Spleen (tissue), 11 donors: ENCODE results near the gene NLRP14. TPM values are rescaled to one million over a fixed set of nuclear protein-coding genes. Genes with fewer than 3 reads are reported as not detected.
A peak's percentile ranks its signal among the peaks of the same experiment; 100 is the strongest.

Experiments used
- DNase-seq: peaks from one replicate; pipeline ENCODE4 v3.0.0-alpha.2; 2020
- H3K27ac ChIP-seq, 8 donors: fragments of 200-600 bp; sonication (generic) in 7 of 8; 1 replicate in 4 of 8; 2 replicates in 4 of 8; pipeline versions ENCODE4 v1.5.0 to v1.8.0; 2016 to 2021; ENCODE audit warnings: inconsistent platforms in 4 of 8, mild to moderate bottlenecking in 4 of 8, moderate library complexity in 1 of 8
- H3K27me3 ChIP-seq, 7 donors: fragments of 200-600 bp; sonication (generic) in 6 of 7; replicated peaks in 1 of 7; 1 replicate in 4 of 7; 2 replicates in 3 of 7; pipeline versions ENCODE4 v1.5.0 to v1.8.0; 2016 to 2021; ENCODE audit warnings: inconsistent platforms in 3 of 7, mild to moderate bottlenecking in 1 of 7
- H3K36me3 ChIP-seq, 6 donors: fragments of 200-600 bp; sonication (generic) in 5 of 6; 1 replicate in 4 of 6; 2 replicates in 2 of 6; pipeline versions ENCODE4 v1.5.0 to v1.8.0; 2016 to 2021; ENCODE audit warnings: inconsistent platforms in 2 of 6
- H3K4me1 ChIP-seq, 6 donors: fragments of 200-600 bp; sonication (generic) in 5 of 6; 1 replicate in 3 of 6; 2 replicates in 3 of 6; pipeline versions ENCODE4 v1.5.0 to v1.8.0; 2016 to 2021; ENCODE audit warnings: inconsistent platforms in 3 of 6
- H3K4me3 ChIP-seq, 8 donors: fragments of 200-600 bp; sonication (generic) in 7 of 8; 1 replicate in 4 of 8; 2 replicates in 4 of 8; pipeline versions ENCODE4 v1.5.0 to v1.8.0; 2016 to 2021; ENCODE audit warnings: inconsistent platforms in 4 of 8, mild to moderate bottlenecking in 4 of 8, moderate library complexity in 2 of 8
- H3K9me3 ChIP-seq, 8 donors: fragments of 200-600 bp; sonication (generic) in 7 of 8; 1 replicate in 4 of 8; 2 replicates in 4 of 8; pipeline versions ENCODE4 v1.5.0 to v1.8.0; 2016 to 2021; ENCODE audit warnings: inconsistent platforms in 4 of 8
- POLR2A ChIP-seq, 3 donors: fragments of 450-650 bp; IDR thresholded peaks; one replicate each; pipeline ENCODE4 v1.5.1; 2017; ENCODE audit warnings: antibody characterized with exemption in 3 of 3, mild to moderate bottlenecking in 1 of 3
- POLR2AphosphoS5 ChIP-seq, 3 donors: sonication (generic); formaldehyde crosslinking; IDR thresholded peaks; one replicate each; pipeline ENCODE4 v1.5.1; 2017; ENCODE audit warnings: antibody characterized with exemption in 3 of 3
- WGBS, 5 donors: extraction: QIAGEN DNeasy Blood & Tissue Kit in 3 of 5; methylation state at CpG; one replicate each; pipeline versions ENCODE4 v1.1.5 to v1.1.7; 2013 to 2018; 5-methylcytosine and 5-hydroxymethylcytosine counted together
- intact Hi-C: fragments of 100-400 bp; cut with DNase I; formaldehyde crosslinking; loops from one replicate; pipeline ENCODE4 v1.15.0; 2023; ENCODE audit warnings: low total_unique reads
- polyA plus RNA-seq, 3 donors: library from polyadenylated mRNA; stranded (reverse); fragments of 200-250 nt; gene quantifications; one replicate each; pipeline ENCODE4 v1.2.1, GENCODE V29; 2013
- total RNA-seq, 7 donors: library from RNA; depleted of rRNA in 3 of 7; stranded (reverse); fragments of >200 nt in 3 of 7; fragmentation: NEBNext Ultra II Directional in 4 of 7; extraction: Animal tissue kit (Norgen Biotek cat#: 25700) in 4 of 7; gene quantifications; one replicate each; pipeline versions ENCODE4 v1.1.0 to v1.2.1, GENCODE V29; 2016 to 2021
- TF ChIP-seq, protein P1 (sequence below), 11 experiments: fragments of 200-600 bp in 7 of 11; fragments of 450-650 bp in 4 of 11; sonication (generic) in 4 of 11; IDR thresholded peaks in 8 of 11; conservative IDR thresholded peaks in 3 of 11; 1 replicate in 7 of 11; 2 replicates in 4 of 11; pipeline versions ENCODE4 v1.4.0 to v1.8.0; 2016 to 2021; ENCODE audit warnings: antibody characterized with exemption in 11 of 11, inconsistent platforms in 4 of 11, mild to moderate bottlenecking in 1 of 11
- donor health status: healthy with polysubstance abuse.
- donor health status: DM: no; HTN: no; CAD: no; lungs with moderate emphysema.
- donor health status: DM: no; HTN: no; CAD: no.
- donor health status: Bipolar disorder and iron deficiency.
- donor health status: healthy.
- donor health status: DM: no; HTN: no; CAD: no.
- donor health status: DM: yes; HTN: yes; CAD: no.

Gene NLRP14
- total and polyA plus RNA-seq, 10 donors = 0.02 to 1.5 (median 0.28) TPM; not detected in 2

DNA sequence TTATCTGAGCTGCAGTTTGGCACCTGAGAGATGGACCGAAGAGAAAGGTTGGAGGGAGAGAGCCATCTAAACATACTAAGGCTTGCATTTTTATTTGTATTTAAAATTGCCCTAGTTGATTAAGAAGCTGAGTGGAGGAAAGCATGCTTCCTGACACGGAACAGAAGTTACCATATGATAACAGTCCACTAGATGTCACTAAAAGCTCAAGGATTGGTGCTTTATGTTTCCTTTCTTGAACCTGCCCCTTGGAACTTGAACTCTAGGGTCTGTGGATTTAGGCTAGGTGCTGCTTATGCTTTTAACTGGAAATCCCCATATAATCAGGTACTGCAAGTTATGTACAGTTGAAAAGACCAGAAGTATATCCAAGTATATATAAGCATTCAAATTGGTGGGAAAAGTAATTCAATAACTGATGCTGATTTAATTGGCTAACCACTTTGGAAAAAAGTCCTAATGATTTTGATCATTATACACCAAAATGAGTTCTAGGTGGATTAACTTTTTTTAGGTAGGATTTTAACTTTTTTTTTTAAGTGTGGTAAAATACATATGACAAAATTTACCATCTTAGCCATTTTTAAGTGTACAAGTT, 78.1 kb downstream of the NLRP14 start:
- DNase-seq = no peak
- 1 to 8% (median 4%) methylated on average over 2 of the region's 2 CpGs for WGBS, 5 donors

DNA sequence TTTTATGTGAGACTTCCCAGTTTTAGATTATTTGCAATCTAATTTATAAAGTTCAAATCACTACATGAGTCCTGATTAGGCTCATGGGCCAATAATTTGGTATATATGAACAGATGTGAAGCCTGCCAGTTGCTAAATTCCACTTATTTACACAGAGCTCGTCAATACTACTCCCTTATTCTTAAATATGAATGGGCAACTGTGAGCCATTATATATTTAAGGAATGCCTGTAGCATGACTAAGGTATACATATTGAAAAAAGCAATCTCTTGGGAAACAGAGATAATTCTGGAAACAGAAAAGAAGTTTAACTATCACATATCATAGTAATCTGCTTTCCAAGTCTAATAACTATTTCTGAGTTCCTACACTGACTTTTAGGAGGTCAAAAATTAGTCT, 95.5 kb downstream of the NLRP14 start:
- Histone ChIP-seq H3K27me3 (peaks cover 0 to 33% (median 0%) of the 10 kb centered on the region in 7 donors), H3K36me3 (no peaks in the 10 kb centered on the region), H3K9me3 (no peaks in the 10 kb centered on the region), H3K27ac (no peak overlapping the region), H3K4me3 (no peak overlapping the region), H3K4me1 (no peaks in the 10 kb centered on the region)
- WGBS, 5 donors = 29 to 60% (median 46%) methylated on average over 1 of the region's 1 CpG
- intact Hi-C loops = no loop called here
- DNase-seq = no peak
- TF ChIP-seq POLR2AphosphoS5 (IDR thresholded peaks at IDR 0.05) = no peak
- TF ChIP-seq, protein P1, sequence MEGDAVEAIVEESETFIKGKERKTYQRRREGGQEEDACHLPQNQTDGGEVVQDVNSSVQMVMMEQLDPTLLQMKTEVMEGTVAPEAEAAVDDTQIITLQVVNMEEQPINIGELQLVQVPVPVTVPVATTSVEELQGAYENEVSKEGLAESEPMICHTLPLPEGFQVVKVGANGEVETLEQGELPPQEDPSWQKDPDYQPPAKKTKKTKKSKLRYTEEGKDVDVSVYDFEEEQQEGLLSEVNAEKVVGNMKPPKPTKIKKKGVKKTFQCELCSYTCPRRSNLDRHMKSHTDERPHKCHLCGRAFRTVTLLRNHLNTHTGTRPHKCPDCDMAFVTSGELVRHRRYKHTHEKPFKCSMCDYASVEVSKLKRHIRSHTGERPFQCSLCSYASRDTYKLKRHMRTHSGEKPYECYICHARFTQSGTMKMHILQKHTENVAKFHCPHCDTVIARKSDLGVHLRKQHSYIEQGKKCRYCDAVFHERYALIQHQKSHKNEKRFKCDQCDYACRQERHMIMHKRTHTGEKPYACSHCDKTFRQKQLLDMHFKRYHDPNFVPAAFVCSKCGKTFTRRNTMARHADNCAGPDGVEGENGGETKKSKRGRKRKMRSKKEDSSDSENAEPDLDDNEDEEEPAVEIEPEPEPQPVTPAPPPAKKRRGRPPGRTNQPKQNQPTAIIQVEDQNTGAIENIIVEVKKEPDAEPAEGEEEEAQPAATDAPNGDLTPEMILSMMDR (IDR thresholded peaks at IDR 0.05 in 8 of 11, conservative IDR thresholded peaks at IDR 0.05 in 3 of 11) = no peak
- no peak for TF ChIP-seq POLR2A (IDR thresholded peaks at IDR 0.05)

More for the DNA sequence above, 78.1 kb downstream of the NLRP14 start:
- Histone ChIP-seq H3K27ac (no peak overlapping the region), H3K9me3 (no peaks in the 10 kb centered on the region), H3K4me3 (no peak overlapping the region), H3K36me3 (no peaks in the 10 kb centered on the region), H3K4me1 (no peaks in the 10 kb centered on the region), H3K27me3 (peaks cover 0 to 19% (median 0%) of the 10 kb centered on the region in 7 donors)
- intact Hi-C loops = loop anchor here (5.0 to 10.0 kb wide), 2 partner anchors 344 to 886 kb away; partner anchors contain the start of gene EIF3F
- no peak for TF ChIP-seq POLR2AphosphoS5 (IDR thresholded peaks at IDR 0.05)
- TF ChIP-seq, protein P1 (IDR thresholded peaks at IDR 0.05 in 8 of 11, conservative IDR thresholded peaks at IDR 0.05 in 3 of 11) = peak in 10 of 11 experiments; percentile 29 to 76 (median 54)

DNA sequence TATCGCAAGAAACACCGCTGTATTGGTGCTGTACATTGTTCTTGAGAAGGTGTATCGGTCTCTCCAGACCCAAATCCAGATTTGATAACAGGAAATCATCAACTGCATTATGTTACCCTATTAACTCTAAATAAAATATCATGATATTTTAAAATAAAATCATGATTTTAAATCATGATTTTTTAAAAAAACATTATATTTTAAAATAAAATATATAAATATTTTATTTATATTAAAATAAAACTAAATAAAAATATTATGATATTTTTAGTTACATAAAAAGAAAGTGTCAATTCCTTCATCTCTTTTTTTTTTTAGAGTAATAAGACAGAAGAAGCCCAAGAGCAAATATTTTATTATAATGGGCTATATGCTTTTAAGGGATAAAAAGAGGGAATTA, 96.1 kb downstream of the NLRP14 start:
- Histone ChIP-seq H3K4me1 (no peaks in the 10 kb centered on the region), H3K9me3 (no peaks in the 10 kb centered on the region)
- WGBS, 5 donors = 90 to 94% (median 92%) methylated on average over 3 of the region's 3 CpGs

More for the DNA sequence above, 96.1 kb downstream of the NLRP14 start:
- H3K4me3 ChIP-seq = no peak overlapping the region
- DNase-seq = no peak
- no peaks in the 10 kb centered on the region for H3K36me3 ChIP-seq
- intact Hi-C loops = no loop called here
- H3K27me3 ChIP-seq = peaks cover 0 to 33% (median 0%) of the 10 kb centered on the region in 7 donors
- TF ChIP-seq, protein P1 (IDR thresholded peaks at IDR 0.05 in 8 of 11, conservative IDR thresholded peaks at IDR 0.05 in 3 of 11) = no peak
- TF ChIP-seq POLR2AphosphoS5 (IDR thresholded peaks at IDR 0.05) = no peak
- no peak for TF ChIP-seq POLR2A (IDR thresholded peaks at IDR 0.05)
- no peak overlapping the region for H3K27ac ChIP-seq

Other genes starting within 250 kb of the NLRP14 start
- gene OR2AG2, start 248.5 kb upstream of the NLRP14 start, total RNA-seq = under 1 TPM in 5 of 7 donors, not detected in 2; 0.15 to 0.34 (median 0.20) TPM
- under 1 TPM in 1 of 3 donors, not detected in 2; 0.03 TPM for gene OR2AG2, start 248.5 kb upstream of the NLRP14 start, polyA plus RNA-seq
- gene OR2AG1, start 237.5 kb upstream of the NLRP14 start, total RNA-seq = under 1 TPM in 2 of 7 donors, not detected in 5; 0.20 to 0.26 TPM
- gene OR2AG1, start 237.5 kb upstream of the NLRP14 start, polyA plus RNA-seq = not detected
- gene OR6A2, start 220.8 kb upstream of the NLRP14 start, total RNA-seq = under 1 TPM; 0.07 to 0.85 (median 0.39) TPM
- gene OR6A2, start 220.8 kb upstream of the NLRP14 start, polyA plus RNA-seq = not detected
- gene OR10A5, start 174.8 kb upstream of the NLRP14 start, total RNA-seq = not detected
- not detected for gene OR10A5, start 174.8 kb upstream of the NLRP14 start, polyA plus RNA-seq
- not detected for gene OR10A2, start 157.4 kb upstream of the NLRP14 start, total RNA-seq
- not detected for gene OR10A2, start 157.4 kb upstream of the NLRP14 start, polyA plus RNA-seq
- gene OR10A4, start 143.9 kb upstream of the NLRP14 start, total RNA-seq = not detected
- gene OR10A4, start 143.9 kb upstream of the NLRP14 start, polyA plus RNA-seq = not detected
- gene OR2D2, start 128.0 kb upstream of the NLRP14 start, total RNA-seq = under 1 TPM in 4 of 7 donors, not detected in 3; 0.43 to 0.94 (median 0.58) TPM
- not detected for gene OR2D2, start 128.0 kb upstream of the NLRP14 start, polyA plus RNA-seq
- gene OR2D3, start 99.5 kb upstream of the NLRP14 start, total RNA-seq = not detected
- gene OR2D3, start 99.5 kb upstream of the NLRP14 start, polyA plus RNA-seq = not detected
- gene ZNF215, start 94.1 kb upstream of the NLRP14 start, total RNA-seq = 1 to 10 TPM; 2.6 to 8.4 (median 4.5) TPM
- 1 to 10 TPM in 1 of 3 donors, under 1 TPM in 2; 0.26 to 1.3 (median 0.54) TPM for gene ZNF215, start 94.1 kb upstream of the NLRP14 start, polyA plus RNA-seq
- gene ZNF214, start 133 bp upstream of the NLRP14 start, total RNA-seq = 1 to 10 TPM in 2 of 7 donors, under 1 TPM in 4, not detected in 1; 0.34 to 1.5 (median 0.67) TPM
- under 1 TPM; 0.06 to 0.29 (median 0.11) TPM for gene ZNF214, start 133 bp upstream of the NLRP14 start, polyA plus RNA-seq
- gene RBMXL2, start 68.5 kb downstream of the NLRP14 start, total RNA-seq = under 1 TPM in 4 of 7 donors, not detected in 3; 0.20 to 0.52 (median 0.45) TPM
- not detected for gene RBMXL2, start 68.5 kb downstream of the NLRP14 start, polyA plus RNA-seq
- gene SYT9, start 231.4 kb downstream of the NLRP14 start, total RNA-seq = under 1 TPM in 3 of 7 donors, not detected in 4; 0.10 to 0.39 (median 0.14) TPM
- under 1 TPM; 0.02 to 0.06 (median 0.02) TPM for gene SYT9, start 231.4 kb downstream of the NLRP14 start, polyA plus RNA-seq